ENCODE data around the gene NSRP1.
"Not testable (repeated sequence)": the region's sequence is repeated elsewhere in the genome, so short reads cannot be mapped to it uniquely, and the experiment has no call there.

NSRP1 gene

DNA sequence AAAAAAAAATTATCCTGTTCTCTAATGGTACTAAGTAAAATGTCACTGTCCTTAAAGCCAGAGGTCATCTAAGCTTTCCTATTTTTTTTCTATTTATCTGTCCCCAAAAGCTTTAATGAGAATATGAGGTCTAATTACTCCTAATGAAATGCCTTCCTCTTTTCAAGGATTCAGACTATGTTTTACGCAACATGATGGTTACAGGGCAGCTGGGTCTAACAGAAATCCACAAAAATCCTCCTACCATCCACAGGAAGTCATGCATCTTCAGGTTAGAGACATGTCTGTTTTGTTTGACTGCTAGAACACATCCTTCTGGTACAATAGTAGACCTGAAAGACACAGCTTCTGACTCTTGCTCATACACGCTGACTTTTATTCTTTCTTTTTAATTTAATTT is 29.7 kb upstream of the NSRP1 start:
- no peak overlapping the region for H3K4me3 ChIP-seq (ENCODE audit: low read depth, low read length)
- TF ChIP-seq, protein P1, sequence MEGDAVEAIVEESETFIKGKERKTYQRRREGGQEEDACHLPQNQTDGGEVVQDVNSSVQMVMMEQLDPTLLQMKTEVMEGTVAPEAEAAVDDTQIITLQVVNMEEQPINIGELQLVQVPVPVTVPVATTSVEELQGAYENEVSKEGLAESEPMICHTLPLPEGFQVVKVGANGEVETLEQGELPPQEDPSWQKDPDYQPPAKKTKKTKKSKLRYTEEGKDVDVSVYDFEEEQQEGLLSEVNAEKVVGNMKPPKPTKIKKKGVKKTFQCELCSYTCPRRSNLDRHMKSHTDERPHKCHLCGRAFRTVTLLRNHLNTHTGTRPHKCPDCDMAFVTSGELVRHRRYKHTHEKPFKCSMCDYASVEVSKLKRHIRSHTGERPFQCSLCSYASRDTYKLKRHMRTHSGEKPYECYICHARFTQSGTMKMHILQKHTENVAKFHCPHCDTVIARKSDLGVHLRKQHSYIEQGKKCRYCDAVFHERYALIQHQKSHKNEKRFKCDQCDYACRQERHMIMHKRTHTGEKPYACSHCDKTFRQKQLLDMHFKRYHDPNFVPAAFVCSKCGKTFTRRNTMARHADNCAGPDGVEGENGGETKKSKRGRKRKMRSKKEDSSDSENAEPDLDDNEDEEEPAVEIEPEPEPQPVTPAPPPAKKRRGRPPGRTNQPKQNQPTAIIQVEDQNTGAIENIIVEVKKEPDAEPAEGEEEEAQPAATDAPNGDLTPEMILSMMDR (IDR thresholded peaks at IDR 0.05; ENCODE audit: low read depth, low read length): no peak

- not testable (repeated sequence) for H3K4me3 ChIP-seq (ENCODE audit: low read depth, low read length)
Observed at GRCh38 chr17:30087431-30087830, 29.2 kb upstream of the NSRP1 start.

- no peak overlapping the region for H3K4me3 ChIP-seq (ENCODE audit: low read depth, low read length)
Observed at GRCh38 chr17:30091121-30091670, 25.4 kb upstream of the NSRP1 start.

GRCh38 chr17:30091771-30092170 is 24.8 kb upstream of the NSRP1 start:
- H3K4me3 ChIP-seq (ENCODE audit: low read depth, low read length): no peak overlapping the region
- TF ChIP-seq, protein P1 (IDR thresholded peaks at IDR 0.05; ENCODE audit: low read depth, low read length): no peak

More at GRCh38 chr17:30091121-30091670, 25.4 kb upstream of the NSRP1 start:
- TF ChIP-seq, protein P1 (IDR thresholded peaks at IDR 0.05; ENCODE audit: low read depth, low read length): no peak

GRCh38 chr17:30092886-30093285 is 23.7 kb upstream of the NSRP1 start:
- H3K4me3 ChIP-seq (ENCODE audit: low read depth, low read length): no peak overlapping the region

GRCh38 chr17:30093463-30094147 is 23.0 kb upstream of the NSRP1 start:
- H3K4me3 ChIP-seq (ENCODE audit: low read depth, low read length): no peak overlapping the region
- TF ChIP-seq, protein P1 (IDR thresholded peaks at IDR 0.05; ENCODE audit: low read depth, low read length): peak; percentile 58

More at GRCh38 chr17:30092886-30093285, 23.7 kb upstream of the NSRP1 start:
- TF ChIP-seq, protein P1 (IDR thresholded peaks at IDR 0.05; ENCODE audit: low read depth, low read length): no peak

DNA sequence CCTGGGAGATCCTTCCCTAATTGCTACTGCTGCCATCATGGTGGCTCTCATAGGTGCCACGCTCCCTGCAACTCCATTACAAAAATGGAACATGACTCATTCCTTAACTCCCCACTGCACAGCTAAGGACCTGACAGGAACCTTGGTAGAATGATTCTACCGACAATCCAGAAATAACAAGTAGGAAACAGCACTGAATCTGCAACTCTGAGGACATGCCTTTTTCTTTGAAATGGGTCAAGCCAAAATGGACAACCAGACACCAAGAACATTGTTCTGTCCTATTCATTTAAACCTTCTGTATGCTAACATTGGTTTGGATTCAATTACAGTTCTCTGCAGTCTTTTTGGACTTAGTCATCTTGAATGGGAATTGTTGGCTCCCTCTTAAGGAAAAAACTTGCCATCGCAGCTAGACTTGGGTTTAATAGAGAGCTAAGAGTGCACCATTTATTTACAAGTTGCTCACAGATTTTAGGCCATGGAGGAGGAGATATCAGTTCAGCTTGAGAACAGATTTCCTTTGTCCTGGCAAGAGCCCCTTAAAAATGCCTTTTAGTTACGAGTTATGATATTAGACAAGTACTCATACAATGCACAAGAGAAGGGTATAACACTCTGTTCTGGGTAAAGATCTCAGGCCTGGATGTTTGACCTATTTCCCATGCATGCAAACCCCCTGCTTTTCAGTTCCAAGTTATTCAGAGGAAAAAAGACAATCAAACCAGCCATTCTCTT is 20.9 kb upstream of the NSRP1 start:
- TF ChIP-seq, protein P1 (IDR thresholded peaks at IDR 0.05; ENCODE audit: low read depth, low read length): peak; percentile 51
- no peak overlapping the region for H3K4me3 ChIP-seq (ENCODE audit: low read depth, low read length)
